Left renal cortex interstitium (tissue), 4 donors: ENCODE data around the gene SLCO3A1. TPM values are rescaled to one million over a fixed set of nuclear protein-coding genes. Genes with fewer than 3 reads are reported as not detected.

Source experiments
- DNase-seq, 4 donors: peaks; one replicate each; pipeline ENCODE4 v3.0.0-alpha.2; 2013; ENCODE audit warnings: low read depth in 4 of 4, low spot score in 2 of 4, missing footprints in 1 of 4
- polyA plus RNA-seq, 4 donors: library from polyadenylated mRNA; unstranded; fragments of 120-200 nt; gene quantifications; one replicate each; pipeline ENCODE4 v1.2.1, GENCODE V29; 2013; ENCODE audit not compliant: insufficient read length in 4 of 4

The SLCO3A1 gene
- polyA plus RNA-seq, 4 donors: 7.8 to 14.4 (median 11.9) TPM

DNA sequence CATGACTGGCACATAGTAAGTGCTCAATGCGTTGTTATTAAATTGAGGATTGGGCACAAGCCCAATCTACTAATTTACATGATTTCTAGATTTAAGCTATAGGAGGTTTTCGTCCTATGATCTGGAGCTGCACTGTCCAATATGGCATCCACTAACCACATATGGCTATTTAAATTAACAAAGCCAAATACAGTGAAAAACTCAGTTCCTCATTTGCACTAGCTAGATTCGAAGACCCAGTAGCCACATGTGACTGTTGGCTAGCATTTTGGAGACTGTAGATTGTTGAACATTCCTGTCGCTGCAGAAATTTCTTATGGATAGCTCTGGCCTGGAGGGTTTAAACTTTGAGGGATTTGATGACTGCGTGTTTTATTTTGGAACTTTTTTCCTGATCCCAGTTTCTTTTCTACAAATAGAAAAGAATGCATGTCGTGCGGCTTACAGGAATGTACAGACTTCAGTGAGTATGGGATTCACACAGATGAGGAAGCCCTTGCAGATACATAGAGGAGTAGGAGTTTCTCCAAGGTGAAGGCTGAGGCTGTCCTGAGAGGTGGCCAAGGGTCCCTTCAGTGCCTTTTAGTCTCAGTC is 82.8 kb downstream of the SLCO3A1 start:
- no peak for DNase-seq

- DNase-seq: no peak
These were observed 83.4 kb downstream of the SLCO3A1 start for GRCh38 chr15:91936927-91937326.

- DNase-seq: no peak
These were observed 84.6 kb downstream of the SLCO3A1 start for GRCh38 chr15:91938136-91938535.

DNA sequence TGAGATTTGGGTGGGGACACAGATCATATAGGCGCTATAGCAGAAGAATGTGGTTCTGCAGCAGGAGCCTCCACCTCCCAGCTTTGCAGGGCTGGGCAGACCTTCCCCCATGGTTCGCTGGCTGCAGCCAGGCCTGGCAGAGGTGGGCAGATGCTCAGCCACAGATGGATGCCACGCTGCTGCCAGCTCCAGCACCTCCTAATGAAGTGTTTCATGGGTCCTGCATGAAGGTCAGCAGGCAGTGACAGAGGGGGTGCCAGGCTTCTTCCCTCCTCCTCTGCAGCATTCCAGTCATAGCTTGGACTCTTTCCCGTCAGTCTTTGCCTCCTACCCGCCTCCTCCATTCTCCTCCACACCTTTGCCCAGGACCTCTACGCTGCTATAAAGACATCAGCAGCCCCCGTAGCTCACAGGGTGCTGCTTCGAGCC is 85.9 kb downstream of the SLCO3A1 start:
- no peak for DNase-seq

DNA sequence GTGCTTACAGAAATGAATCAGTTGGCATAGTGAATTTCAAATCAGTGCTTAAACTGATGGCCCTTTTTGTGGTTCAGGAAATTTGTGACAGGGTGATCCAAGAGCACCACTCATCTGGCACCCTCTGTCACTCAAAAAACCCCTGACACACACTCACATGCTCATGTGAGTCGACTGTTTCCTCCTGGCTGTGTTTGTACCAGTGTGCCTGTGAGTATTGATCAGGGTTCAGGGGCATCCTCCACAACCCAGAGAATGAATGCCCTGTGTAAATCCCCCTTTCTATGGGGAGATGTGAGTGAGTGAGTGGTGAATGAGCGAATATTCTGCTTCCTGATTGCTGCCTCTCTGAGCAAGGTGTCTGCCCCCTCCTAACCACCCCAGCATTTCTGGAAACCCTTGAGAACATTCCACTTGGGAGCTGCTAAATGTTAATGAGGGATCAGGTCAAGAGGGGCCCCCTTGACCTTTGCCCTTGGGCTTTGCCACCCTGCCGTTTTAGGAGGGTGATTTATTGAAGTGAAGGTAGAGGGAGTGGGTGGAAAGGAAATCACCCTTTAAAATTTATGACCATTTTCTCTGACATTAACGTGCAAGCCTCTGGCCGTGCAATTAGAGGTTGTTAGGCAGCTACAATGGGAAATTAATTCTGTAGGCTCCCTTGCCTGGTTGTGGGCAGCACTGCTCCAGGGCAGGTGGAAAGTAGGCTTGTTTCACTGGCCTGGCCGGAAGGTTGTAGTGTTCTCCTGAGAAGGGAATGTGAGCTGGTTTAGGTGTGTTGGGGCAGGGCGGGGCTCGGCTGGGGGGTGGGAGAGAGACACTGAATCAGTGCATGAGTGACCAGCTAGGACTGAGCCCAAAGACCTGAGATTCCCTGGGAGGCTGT is 87.2 kb downstream of the SLCO3A1 start:
- DNase-seq: no peak

DNA sequence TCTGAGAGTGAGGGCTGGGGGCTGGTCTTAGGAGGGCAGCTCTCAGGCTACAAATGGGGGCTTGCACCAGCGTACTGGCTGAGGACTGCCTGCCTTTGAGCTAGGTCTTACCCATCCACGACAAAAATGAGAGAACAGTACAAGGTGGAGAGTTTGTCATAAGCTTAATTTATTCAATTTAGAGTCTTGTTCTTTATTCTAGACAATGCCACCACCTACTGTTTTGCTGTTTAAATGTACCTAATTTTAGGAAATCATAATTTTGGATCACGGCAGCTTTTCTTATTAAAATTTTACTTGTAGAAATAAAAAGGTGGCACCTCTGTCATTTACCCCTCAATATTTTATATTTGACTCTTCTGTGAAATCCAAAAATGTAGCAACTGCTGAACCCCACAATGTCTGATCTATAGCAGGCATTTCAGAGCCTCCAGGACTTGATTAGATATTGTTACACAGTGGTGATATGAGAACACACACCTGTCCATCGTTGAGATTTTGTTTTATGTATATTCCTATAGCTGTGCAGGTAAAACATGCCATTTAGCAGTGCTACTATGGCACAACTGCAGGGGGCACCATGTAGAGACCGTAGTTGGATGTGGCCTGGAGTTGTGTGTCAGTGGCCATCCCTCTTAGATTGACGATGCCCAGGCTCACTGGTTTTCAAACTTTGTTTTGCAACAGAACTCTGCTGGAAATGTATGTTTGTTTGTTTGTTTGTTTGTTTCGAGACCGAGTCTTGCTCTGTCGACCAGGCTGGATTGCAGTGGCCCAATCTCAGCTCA is 88.6 kb downstream of the SLCO3A1 start:
- DNase-seq: no peak

DNA sequence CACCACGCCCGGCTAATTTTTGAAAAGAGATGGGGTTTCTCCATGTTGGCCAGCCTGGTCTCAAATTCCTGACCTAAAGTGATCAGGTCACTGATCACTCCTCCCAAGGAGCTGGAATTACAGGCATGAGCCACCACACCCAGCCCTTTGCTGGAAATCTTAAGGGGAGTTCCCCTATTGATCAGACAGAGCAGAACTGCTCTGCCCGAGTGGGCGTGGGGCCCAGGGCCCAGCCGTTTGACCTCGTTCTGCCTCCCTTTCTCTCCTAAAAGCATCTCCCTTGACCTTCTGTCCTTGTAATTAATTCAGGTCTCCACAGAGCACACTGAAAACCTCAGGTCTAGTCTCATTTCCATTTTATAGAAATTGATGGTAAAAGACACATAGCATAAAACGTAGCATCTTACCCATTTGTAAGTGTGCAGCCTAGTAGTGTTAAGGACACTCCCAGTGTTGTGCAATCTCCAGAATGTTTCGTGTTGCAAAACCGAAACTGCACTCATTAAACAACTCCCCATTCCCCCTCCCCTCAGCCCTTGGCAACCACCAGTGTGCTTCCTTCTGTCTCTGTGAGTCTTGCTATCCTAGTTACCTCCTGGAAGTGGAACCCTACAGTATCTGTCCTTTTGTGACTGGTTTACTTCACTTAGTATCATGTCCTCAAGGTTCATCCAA is 89.3 kb downstream of the SLCO3A1 start:
- no peak for DNase-seq

DNA sequence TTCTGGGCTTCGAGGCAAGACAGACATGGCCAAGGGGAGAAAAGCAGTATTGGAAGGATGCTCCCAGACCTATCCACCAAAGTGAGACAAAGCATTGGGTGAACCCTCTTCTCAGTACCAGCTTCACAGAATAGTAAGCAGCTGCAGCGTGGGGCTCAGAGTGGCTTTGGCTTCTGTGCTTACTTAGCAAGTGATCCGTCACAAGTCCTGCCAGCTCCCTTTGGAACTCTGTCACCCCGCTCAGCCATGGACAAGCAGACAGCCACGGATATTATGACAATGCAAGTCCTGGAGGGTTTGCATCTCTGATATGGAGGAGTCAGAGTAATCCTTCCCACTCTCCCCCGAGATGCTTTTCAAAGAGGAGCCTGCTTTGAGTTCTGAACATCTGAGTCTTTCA is 90.8 kb downstream of the SLCO3A1 start:
- DNase-seq: no peak

DNA sequence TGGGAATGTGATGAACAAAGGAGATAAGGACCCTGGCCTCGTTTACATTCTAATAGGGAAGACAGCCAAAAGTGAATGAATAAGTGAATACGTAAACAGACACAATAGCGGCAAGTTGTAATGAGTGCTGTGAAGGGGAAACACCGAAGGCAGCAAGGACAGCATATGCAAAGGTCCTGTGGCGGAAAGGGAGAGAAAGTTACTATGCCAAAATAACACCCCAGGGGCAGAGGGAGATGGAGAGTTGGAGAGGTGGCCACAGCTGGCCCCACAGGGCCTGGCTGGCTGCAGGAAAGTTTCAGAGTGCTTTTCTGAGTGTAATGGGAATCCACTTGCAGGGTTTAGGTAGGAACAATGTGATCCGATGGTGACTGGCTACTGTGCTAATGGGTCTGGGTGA is 91.9 kb downstream of the SLCO3A1 start:
- no peak for DNase-seq

DNA sequence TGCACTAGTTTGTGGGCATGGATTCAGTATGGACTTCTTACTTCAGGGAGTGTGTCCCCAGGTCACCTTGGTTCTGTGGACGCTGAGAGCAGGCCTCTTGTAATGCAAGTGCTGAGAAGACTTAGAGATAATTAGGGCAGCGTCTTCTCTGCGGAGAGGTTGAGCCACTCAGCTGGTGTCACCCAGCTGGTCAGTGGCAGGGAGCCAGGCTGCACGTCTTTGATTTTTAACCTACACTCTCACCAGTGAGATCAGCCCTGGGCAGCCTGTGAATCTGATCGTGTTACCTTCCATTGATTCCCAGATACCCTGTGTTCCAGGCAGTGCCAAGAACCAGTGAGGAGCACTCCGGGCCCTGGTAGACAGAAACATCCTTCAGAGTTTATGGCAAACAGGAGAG is 92.6 kb downstream of the SLCO3A1 start:
- no peak for DNase-seq

DNA sequence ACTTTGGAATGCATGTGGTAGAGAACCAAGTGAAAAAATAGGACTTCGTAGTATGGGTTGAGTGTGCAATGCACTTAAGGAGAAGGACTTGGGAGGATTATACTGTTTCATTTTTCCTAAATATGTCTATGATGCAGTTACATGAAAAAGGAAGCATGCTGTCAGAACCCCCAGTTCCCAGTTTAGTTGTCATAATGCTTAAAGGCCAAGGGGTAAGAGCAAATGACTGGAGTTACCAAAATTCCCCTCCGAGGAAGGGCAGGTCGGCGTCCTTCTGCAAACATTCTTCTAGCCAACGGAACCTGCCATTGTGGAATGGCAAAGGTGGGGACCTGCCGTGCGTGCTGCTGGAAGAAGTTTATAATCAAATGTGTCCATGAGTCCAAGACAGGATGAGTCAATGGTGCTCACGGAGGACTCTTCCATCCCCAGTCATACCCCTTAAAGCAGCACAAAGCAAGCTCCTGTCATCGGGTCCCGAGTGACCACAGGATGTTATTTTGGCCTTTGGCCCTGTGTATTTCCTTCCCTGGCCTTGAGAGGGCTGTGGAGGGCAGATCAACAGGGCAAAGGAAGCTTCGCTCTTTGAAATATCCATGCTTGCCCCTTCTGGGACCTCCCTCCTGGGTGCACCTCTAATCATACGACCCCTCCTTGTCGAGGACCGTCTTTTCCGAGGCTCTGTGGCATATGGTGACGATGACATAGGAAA is 93.2 kb downstream of the SLCO3A1 start:
- DNase-seq: no peak

- DNase-seq: no peak
These were observed 93.8 kb downstream of the SLCO3A1 start for GRCh38 chr15:91947293-91947679.

DNA sequence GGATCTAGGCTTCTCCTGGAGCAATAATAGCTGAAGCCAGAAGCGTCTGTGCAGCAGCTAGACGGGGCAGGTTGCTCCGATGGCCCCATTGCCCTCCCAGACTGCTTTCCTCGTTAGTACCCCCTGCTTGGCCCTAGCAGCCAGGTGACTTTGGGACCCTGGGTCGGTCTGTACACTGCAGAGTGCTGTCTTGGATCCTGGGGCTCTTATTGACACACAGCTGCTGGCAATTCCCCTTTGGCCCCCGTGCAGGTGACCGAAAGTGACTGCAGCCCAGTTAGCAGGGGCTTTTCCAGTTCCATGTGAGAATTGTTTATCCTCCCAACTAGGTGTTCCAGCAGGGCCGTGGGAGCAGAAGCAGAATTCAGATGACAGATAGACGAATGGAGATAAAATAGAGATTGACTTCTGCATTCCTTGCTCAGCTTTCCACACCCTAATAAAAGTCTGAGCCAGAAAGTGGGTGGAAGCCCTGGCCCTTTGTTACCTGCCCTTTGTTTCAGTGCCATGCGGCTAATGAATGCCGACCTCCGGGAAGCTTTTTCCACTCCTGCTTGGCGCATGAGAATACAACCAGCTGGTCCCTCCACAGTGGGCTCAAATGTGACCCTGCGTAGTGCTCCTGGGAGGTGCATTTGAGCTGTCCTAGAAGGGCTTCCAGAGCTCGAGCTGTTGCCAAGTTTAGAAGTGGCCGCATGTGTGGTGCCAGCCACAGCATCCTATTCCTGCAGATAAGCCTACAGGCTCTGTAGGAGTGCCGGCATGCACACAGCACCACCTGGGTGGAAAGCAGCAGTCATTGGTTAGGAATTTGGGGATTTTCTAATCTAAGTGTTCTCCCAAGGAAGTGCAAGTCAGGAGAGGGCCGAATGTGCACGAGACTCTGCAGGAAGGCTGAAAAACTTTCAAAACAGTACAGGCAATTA is 94.4 kb downstream of the SLCO3A1 start:
- no peak for DNase-seq

DNA sequence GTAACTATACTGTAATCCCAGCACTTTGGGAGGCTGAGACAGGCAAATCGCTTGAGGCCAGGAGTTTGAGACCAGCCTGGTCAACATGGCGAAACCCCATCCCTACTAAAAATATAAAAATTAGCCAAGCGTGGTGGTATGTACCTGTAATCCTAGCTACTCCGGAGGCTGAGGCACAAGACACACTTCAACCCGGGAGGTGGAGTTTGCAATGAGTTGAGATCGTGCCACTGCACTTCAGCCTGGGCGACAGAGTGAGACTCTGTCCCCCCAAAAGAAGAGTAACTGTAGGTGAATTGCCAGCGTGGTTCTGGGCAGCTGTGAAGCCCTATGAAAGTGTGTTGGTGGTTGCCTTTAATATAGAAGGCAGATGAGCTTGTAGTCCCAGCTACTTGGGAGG is 95.9 kb downstream of the SLCO3A1 start:
- DNase-seq: no peak

- no peak for DNase-seq
These were observed 96.5 kb downstream of the SLCO3A1 start for GRCh38 chr15:91950054-91950453.

GRCh38 chr15:91950631-91951329 is 97.3 kb downstream of the SLCO3A1 start:
- DNase-seq: no peak

GRCh38 chr15:91952216-91952615 is 98.7 kb downstream of the SLCO3A1 start:
- DNase-seq: no peak

DNA sequence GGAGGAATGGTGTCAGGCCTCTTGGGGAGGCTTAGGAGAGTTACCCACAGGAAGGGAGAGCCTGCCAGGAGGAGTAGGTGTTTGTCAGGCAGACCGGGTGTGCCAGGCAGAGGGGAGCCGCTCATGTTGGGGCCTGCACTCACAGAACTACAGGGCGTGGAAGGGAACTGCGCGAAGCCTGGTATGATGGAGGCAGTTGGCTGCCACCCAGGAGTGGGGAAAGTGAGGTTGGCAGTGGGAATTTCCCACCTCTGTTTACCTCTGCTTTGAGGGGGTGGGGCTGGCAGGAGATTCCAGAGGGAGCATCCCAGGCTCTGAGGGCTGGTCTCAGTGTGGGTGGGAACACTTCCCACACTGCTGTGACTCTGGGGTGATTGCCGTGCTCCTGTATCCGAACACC is 99.9 kb downstream of the SLCO3A1 start:
- no peak for DNase-seq

DNA sequence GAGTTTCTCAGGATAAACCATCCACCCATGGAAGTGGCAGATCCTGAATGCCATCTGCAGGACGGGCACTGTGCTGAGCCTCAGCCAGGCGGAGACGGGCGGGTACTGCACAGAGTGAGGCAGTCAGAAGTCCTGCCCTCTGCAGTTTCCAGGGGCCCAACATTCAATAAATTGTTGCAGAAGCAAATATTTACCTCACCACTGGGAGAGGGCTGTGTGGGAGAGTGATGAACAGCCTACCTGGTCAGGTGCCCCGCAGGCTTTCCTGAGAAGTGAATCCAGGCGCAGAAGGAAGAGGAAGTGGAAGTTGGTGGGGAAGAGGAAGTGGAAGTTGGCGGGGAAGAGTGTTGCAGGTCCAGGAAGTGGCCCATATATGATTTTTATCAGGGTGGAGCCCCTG is 100.8 kb downstream of the SLCO3A1 start:
- DNase-seq: no peak
